A673 (cell line): ENCODE data around the gene SLC26A11. TPM values are rescaled to one million over a fixed set of nuclear protein-coding genes. Genes with fewer than 3 reads are reported as not detected.
"Not testable (repeated sequence)": the region's sequence is repeated elsewhere in the genome, so short reads cannot be mapped to it uniquely, and the experiment has no call there.

Source experiments
- BruUV-seq: library from RNA; stranded (reverse); fragments of 400-500 nt; replicated peaks from 2 replicates; lab custom pipeline; 2021; lab: Mats Ljungman, UMichigan
- CTCF ChIA-PET: fragments of 300-600 bp; sonication (Branson Sonifier 250); formaldehyde crosslinking; loops from one replicate; lab custom pipeline; 2022; ENCODE audit warnings: antibody characterized with exemption; lab: Charles Lee
- POLR2A ChIA-PET: fragments of 300-600 bp; sonication (Branson Sonifier 250); formaldehyde crosslinking; loops from one replicate; lab custom pipeline; 2022; ENCODE audit warnings: antibody characterized with exemption; ENCODE audit not compliant: low non-redundant PET; lab: Charles Lee
- DNase-seq: peaks from one replicate; pipeline ENCODE4 v3.0.0-alpha.2; 2015; ENCODE audit warnings: low spot score
- H3K27ac ChIP-seq: fragments of 200-600 bp; sonication (generic); 2 replicates; pipeline ENCODE4 v1.5.1; 2016; ENCODE audit warnings: mixed run types, low read depth, mild to moderate bottlenecking, mixed read lengths, antibody characterized with exemption, low read length; ENCODE audit not compliant: poor library complexity, severe bottlenecking
- H3K27me3 ChIP-seq: fragments of 200-600 bp; sonication (generic); replicated peaks from 2 replicates; pipeline ENCODE4 v1.6.1; 2017; ENCODE audit warnings: mixed run types, low read depth, mild to moderate bottlenecking, mixed read lengths, antibody characterized with exemption, low read length; ENCODE audit not compliant: insufficient read depth, poor library complexity
- H3K36me3 ChIP-seq: fragments of 200-600 bp; sonication (generic); 2 replicates; pipeline ENCODE4 v1.6.1; 2016; ENCODE audit warnings: mixed run types, mild to moderate bottlenecking, mixed read lengths, antibody characterized with exemption, low read length; ENCODE audit not compliant: insufficient read depth, poor library complexity, severe bottlenecking
- H3K4me1 ChIP-seq: fragments of 200-600 bp; sonication (generic); 2 replicates; pipeline ENCODE4 v1.6.1; 2017; ENCODE audit warnings: mixed run types, mild to moderate bottlenecking, mixed read lengths, antibody characterized with exemption, low read length; ENCODE audit not compliant: insufficient read depth, poor library complexity, severe bottlenecking
- H3K4me3 ChIP-seq: fragments of 200-600 bp; sonication (generic); 2 replicates; pipeline ENCODE4 v1.5.1; 2016; ENCODE audit warnings: low read depth, mixed run types, mild to moderate bottlenecking, mixed read lengths, low read length; ENCODE audit not compliant: poor library complexity, severe bottlenecking
- H3K9me3 ChIP-seq: fragments of 200-600 bp; sonication (generic); 2 replicates; pipeline ENCODE4 v1.6.1; 2016; ENCODE audit warnings: mixed run types, low read depth, mild to moderate bottlenecking, mixed read lengths, antibody characterized with exemption, low read length; ENCODE audit not compliant: poor library complexity, severe bottlenecking
- EZH2 ChIP-seq: fragments of 200-600 bp; sonication (generic); IDR thresholded peaks from 2 replicates; pipeline ENCODE4 v1.6.1; 2017; ENCODE audit warnings: borderline replicate concordance, low read depth, mild to moderate bottlenecking, mixed read lengths, antibody characterized with exemption, low read length; ENCODE audit not compliant: poor library complexity, severe bottlenecking
- intact Hi-C: fragments of 100-400 bp; cut with micrococcal nuclease; formaldehyde crosslinking; loops from one replicate; pipeline ENCODE4 v1.10.0; 2022; ENCODE audit not compliant: unreplicated experiment
- total RNA-seq: library from RNA; stranded (reverse); gene quantifications from 2 replicates; pipeline ENCODE4 v1.2.3, GENCODE V29; 2021
- TF ChIP-seq, protein P1 (sequence below): fragments of 300-800, 200-600 bp; sonication (generic); conservative IDR thresholded peaks from 2 replicates; pipeline ENCODE4 v1.5.1; 2017; ENCODE audit warnings: low read depth, mild to moderate bottlenecking, antibody characterized with exemption, low read length, moderate library complexity, mixed read lengths

SLC26A11 gene
- total RNA-seq, 1 experiment from 2014 or later, result 23.5 TPM

DNA sequence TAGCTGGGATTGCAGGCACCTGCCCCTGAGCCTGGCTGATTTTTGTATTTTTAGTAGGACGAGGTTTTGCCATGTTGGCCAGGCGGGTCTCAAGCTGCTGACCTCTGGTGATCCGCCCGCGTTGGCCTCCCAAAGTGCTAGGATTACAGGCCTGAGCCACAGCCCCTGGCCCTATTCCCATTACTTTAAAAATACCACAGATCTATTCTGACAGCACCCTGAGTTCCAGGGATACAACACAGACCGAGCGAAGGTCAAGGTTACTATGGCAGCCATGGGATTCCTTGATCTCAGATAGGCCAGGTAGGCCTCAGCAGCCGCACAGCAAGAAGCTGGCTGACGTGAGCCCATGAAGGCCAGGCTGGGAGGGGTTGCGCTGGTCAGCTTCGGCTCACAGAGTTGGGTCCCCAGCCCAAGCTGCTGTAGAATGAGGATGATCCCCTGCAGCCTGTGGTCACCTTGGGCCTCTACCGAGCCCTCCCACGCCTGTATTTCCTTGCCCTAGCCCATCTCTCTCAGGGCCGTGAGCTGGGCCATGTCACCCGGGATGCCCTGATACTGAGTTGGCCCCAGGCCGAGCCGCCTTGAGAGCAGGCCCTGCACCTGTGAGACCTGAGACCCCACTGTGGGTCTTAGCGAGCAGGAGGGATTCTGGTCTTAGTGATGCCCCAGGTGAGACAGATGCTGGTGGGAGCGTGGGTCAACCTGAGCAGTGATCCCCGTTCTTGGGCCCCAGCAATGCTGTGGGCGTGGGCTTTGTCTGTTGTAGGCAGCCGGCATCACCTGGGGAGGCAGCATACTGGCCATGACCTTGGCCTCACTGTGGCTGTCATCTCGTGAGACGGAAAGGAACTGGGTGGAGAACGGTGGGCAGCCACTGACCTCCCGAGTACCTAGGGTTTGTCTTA is 23.6 kb downstream of the SLC26A11 start:
- no peaks in the 10 kb centered on the region for H3K36me3 ChIP-seq
- no peak overlapping the region for H3K27ac ChIP-seq
- DNase-seq, result no peak
- H3K27me3 ChIP-seq, result no peaks in the 10 kb centered on the region
- ChIA-PET POLR2A (no interaction called here), CTCF (no interaction called here)
- no peaks in the 10 kb centered on the region for H3K9me3 ChIP-seq
- no peak overlapping the region for H3K4me3 ChIP-seq
- no peaks in the 10 kb centered on the region for H3K4me1 ChIP-seq
- BruUV-seq, result no TSS peak
- TF ChIP-seq EZH2, result no peak
- TF ChIP-seq, protein P1, sequence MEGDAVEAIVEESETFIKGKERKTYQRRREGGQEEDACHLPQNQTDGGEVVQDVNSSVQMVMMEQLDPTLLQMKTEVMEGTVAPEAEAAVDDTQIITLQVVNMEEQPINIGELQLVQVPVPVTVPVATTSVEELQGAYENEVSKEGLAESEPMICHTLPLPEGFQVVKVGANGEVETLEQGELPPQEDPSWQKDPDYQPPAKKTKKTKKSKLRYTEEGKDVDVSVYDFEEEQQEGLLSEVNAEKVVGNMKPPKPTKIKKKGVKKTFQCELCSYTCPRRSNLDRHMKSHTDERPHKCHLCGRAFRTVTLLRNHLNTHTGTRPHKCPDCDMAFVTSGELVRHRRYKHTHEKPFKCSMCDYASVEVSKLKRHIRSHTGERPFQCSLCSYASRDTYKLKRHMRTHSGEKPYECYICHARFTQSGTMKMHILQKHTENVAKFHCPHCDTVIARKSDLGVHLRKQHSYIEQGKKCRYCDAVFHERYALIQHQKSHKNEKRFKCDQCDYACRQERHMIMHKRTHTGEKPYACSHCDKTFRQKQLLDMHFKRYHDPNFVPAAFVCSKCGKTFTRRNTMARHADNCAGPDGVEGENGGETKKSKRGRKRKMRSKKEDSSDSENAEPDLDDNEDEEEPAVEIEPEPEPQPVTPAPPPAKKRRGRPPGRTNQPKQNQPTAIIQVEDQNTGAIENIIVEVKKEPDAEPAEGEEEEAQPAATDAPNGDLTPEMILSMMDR, result no peak
- intact Hi-C loops, result no loop called here

DNA sequence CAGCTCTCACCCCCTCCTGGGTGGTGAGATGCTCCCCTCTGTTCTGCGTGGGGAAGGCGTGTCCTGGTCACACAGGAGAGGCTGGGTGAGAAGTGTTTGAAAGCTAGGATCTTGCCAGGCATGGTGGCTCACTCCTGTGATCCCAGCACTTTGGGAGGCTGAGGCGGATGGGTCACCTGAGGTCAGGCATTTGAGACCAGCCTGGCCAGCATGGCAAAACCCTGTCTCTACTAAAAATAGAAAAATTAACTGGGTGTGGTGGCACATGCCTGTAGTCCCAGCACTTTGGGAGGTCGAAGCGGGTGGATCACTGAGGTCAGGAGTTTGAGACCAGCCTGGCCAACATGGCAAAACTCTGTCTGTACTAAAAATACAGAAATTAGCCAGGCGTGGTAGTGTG is 24.2 kb downstream of the SLC26A11 start:
- BruUV-seq, H3K27ac ChIP-seq, CTCF ChIA-PET, H3K4me3 ChIP-seq, DNase-seq, POLR2A ChIA-PET, H3K27me3 ChIP-seq, H3K36me3 ChIP-seq, H3K9me3 ChIP-seq, intact Hi-C loops, H3K4me1 ChIP-seq: not testable (repeated sequence)

DNA sequence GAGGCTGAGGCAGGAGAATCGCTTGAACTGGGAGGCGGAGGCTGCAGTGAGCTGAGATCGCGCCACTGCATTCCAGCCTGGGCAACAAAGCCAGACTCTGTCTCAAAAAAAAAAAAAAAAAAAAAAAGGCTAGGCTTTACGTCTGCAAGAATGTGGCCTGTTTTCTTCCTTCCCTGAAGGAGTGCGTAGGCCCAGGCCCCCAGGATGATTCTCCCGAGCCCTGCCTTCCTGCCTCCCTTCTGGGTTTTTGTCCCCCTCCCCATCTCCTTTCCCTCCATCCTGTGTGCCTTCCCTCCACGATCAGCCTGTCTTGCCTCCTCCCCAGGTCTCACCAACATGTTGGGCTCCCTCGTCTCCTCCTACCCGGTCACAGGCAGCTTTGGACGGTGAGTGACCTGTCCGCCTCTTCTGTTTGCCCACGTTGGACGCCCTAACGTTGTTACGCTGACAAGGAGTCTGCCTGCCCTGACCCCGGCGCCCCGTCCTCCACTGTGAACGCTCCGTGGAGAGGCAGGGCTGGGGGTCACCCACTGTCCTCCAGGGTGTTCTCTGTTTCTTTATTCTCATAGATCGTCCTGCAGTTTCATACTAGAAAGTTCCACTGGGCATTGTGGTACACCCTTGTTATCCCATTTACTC is 24.8 kb downstream of the SLC26A11 start:
- Histone ChIP-seq H3K4me3 (no peak overlapping the region), H3K4me1 (no peaks in the 10 kb centered on the region), H3K27me3 (no peaks in the 10 kb centered on the region), H3K27ac (no peak overlapping the region), H3K9me3 (no peaks in the 10 kb centered on the region), H3K36me3 (no peaks in the 10 kb centered on the region)
- no peak for DNase-seq
- TF ChIP-seq EZH2, result no peak
- TF ChIP-seq, protein P1, result no peak
- intact Hi-C loops, result no loop called here
- POLR2A ChIA-PET, result no interaction called here
- CTCF ChIA-PET, result no interaction called here
- BruUV-seq, result no TSS peak
